Smooth muscle cell (in vitro differentiated cells): ENCODE measurements around the gene PDIA5. TPM values are rescaled to one million over a fixed set of nuclear protein-coding genes. Genes with fewer than 3 reads are reported as not detected.

ENCODE experiments used
- DNase-seq: peaks from one replicate; lab custom pipeline; 2025; ENCODE audit not compliant: unreplicated experiment; lab: John Stamatoyannopoulos, UW
- H2AFZ ChIP-seq: fragments of 200-600 bp; sonication (generic); 2 replicates; pipeline ENCODE4 v1.6.0; 2016; ENCODE audit warnings: antibody characterized with exemption, low read depth, mild to moderate bottlenecking
- H3F3A ChIP-seq: fragments of 200-600 bp; sonication (generic); 2 replicates; pipeline ENCODE4 v1.6.0; 2017; ENCODE audit warnings: antibody characterized with exemption, low read depth
- H3K27ac ChIP-seq: fragments of 200-600 bp; sonication (generic); 2 replicates; pipeline ENCODE4 v1.5.1; 2016; ENCODE audit warnings: low read depth, mild to moderate bottlenecking
- H3K27me3 ChIP-seq: fragments of 200-600 bp; sonication (generic); 2 replicates; pipeline ENCODE4 v1.6.1; 2016; ENCODE audit warnings: low read depth, mild to moderate bottlenecking
- H3K36me3 ChIP-seq: fragments of 200-600 bp; sonication (generic); 2 replicates; pipeline ENCODE4 v1.5.1; 2016; ENCODE audit warnings: low read depth
- H3K4me1 ChIP-seq: fragments of 200-600 bp; sonication (generic); 2 replicates; pipeline ENCODE4 v1.5.1; 2016; ENCODE audit warnings: low read depth
- H3K4me2 ChIP-seq: fragments of 200-600 bp; sonication (generic); 2 replicates; pipeline ENCODE4 v1.6.0; 2016; ENCODE audit warnings: mild to moderate bottlenecking
- H3K4me3 ChIP-seq: fragments of 200-600 bp; sonication (generic); 2 replicates; pipeline ENCODE4 v1.5.1; 2016; ENCODE audit warnings: mild to moderate bottlenecking
- H3K79me2 ChIP-seq: fragments of 200-600 bp; sonication (generic); 2 replicates; pipeline ENCODE4 v1.6.0; 2016; ENCODE audit warnings: low read depth, mild to moderate bottlenecking
- H3K9ac ChIP-seq: fragments of 200-600 bp; sonication (generic); 2 replicates; pipeline ENCODE4 v1.6.0; 2016; ENCODE audit warnings: low read depth
- H3K9me3 ChIP-seq: fragments of 200-600 bp; sonication (generic); replicated peaks from 2 replicates; pipeline ENCODE4 v1.5.1; 2016; ENCODE audit warnings: low read depth
- H4K20me1 ChIP-seq: fragments of 200-600 bp; sonication (generic); 2 replicates; pipeline ENCODE4 v1.6.0; 2016; ENCODE audit warnings: low read depth
- WGBS: methylation state at CpG from one replicate; pipeline ENCODE4 v1.1.7; 2016; ENCODE audit warnings: low lambda C conversion rate; 5-methylcytosine and 5-hydroxymethylcytosine counted together
- polyA plus RNA-seq: library from polyadenylated mRNA; unstranded; fragments of >200 nt; fragmentation: Nextera tagmentation; extraction: Ambion mirVana; gene quantifications from 2 replicates; pipeline ENCODE4 v1.2.1, GENCODE V29; 2016
- total RNA-seq: library from RNA; depleted of rRNA; stranded (reverse); fragments of >200 nt; gene quantifications from 2 replicates; pipeline ENCODE4 v1.2.3, GENCODE V29; 2014
- TF ChIP-seq, protein P1 (sequence below): fragments of 200-600 bp; sonication (generic); IDR thresholded peaks from 2 replicates; pipeline ENCODE4 v1.5.1; 2017; ENCODE audit warnings: borderline replicate concordance, mild to moderate bottlenecking, antibody characterized with exemption; ENCODE audit not compliant: insufficient read depth, poor library complexity, severe bottlenecking

PDIA5 gene
- total and polyA plus RNA-seq, 2 experiments from 2014 or later = 65.4 to 102 TPM

GRCh38 chr3:123116116-123116515 lies 49.3 kb downstream of the PDIA5 start:
- Histone ChIP-seq H3K36me3 (peaks cover 7% of the 10 kb centered on the region), H4K20me1 (peaks cover 54% of the 10 kb centered on the region), H3K4me2 (no peak overlapping the region), H2AFZ (no peak overlapping the region), H3K27ac (no peak overlapping the region), H3K9ac (no peak overlapping the region), H3K27me3 (no peaks in the 10 kb centered on the region), H3K4me3 (no peak overlapping the region), H3K9me3 (no peaks in the 10 kb centered on the region), H3K79me2 (no peaks in the 10 kb centered on the region), H3K4me1 (no peaks in the 10 kb centered on the region), H3F3A (no peaks in the 10 kb centered on the region)
- 98% methylated on average over 10 of the region's 10 CpGs for WGBS
- TF ChIP-seq, protein P1, sequence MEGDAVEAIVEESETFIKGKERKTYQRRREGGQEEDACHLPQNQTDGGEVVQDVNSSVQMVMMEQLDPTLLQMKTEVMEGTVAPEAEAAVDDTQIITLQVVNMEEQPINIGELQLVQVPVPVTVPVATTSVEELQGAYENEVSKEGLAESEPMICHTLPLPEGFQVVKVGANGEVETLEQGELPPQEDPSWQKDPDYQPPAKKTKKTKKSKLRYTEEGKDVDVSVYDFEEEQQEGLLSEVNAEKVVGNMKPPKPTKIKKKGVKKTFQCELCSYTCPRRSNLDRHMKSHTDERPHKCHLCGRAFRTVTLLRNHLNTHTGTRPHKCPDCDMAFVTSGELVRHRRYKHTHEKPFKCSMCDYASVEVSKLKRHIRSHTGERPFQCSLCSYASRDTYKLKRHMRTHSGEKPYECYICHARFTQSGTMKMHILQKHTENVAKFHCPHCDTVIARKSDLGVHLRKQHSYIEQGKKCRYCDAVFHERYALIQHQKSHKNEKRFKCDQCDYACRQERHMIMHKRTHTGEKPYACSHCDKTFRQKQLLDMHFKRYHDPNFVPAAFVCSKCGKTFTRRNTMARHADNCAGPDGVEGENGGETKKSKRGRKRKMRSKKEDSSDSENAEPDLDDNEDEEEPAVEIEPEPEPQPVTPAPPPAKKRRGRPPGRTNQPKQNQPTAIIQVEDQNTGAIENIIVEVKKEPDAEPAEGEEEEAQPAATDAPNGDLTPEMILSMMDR = no peak
- DNase-seq = no peak

GRCh38 chr3:123119388-123119787 lies 52.6 kb downstream of the PDIA5 start:
- no peaks in the 10 kb centered on the region for H3K79me2 ChIP-seq
- no peak overlapping the region for H2AFZ ChIP-seq
- H4K20me1 ChIP-seq = peaks cover 65% of the 10 kb centered on the region
- H3K9ac ChIP-seq = no peak overlapping the region
- 95% methylated on average over 4 of the region's 4 CpGs for WGBS
- TF ChIP-seq, protein P1 = no peak
- no peak overlapping the region for H3K27ac ChIP-seq
- H3F3A ChIP-seq = peaks cover 8% of the 10 kb centered on the region
- no peaks in the 10 kb centered on the region for H3K27me3 ChIP-seq
- H3K4me1 ChIP-seq = no peaks in the 10 kb centered on the region
- no peaks in the 10 kb centered on the region for H3K9me3 ChIP-seq
- no peak overlapping the region for H3K4me2 ChIP-seq
- H3K36me3 ChIP-seq = peaks cover 7% of the 10 kb centered on the region
- no peak for DNase-seq
- no peak overlapping the region for H3K4me3 ChIP-seq

DNA sequence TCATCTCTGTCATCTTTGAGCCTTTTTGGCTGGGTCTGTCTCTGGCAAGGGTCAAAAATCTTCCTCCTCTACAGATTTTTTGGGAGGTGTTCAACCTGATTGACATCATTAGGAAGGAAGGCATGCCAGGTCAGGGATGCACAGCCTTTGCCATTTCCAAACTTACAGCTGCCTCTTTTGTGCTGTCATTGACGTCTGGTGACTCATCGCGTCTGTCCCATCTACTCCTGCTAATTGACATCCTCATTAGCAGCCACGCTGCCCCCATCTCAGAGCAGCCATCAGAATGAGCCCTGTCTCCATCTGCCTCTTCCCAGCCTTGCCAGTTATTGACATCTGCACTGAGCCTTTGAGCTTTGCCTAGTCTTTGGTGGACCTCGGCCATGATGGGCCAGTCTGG lies 53.0 kb downstream of the PDIA5 start:
- peaks cover 7% of the 10 kb centered on the region for H3K36me3 ChIP-seq
- H4K20me1 ChIP-seq = peaks cover 65% of the 10 kb centered on the region
- no peak overlapping the region for H3K9ac ChIP-seq
- no peaks in the 10 kb centered on the region for H3K4me1 ChIP-seq
- H3K79me2 ChIP-seq = no peaks in the 10 kb centered on the region
- TF ChIP-seq, protein P1 = no peak
- no peaks in the 10 kb centered on the region for H3K9me3 ChIP-seq
- H3K27me3 ChIP-seq = no peaks in the 10 kb centered on the region
- H2AFZ ChIP-seq = no peak overlapping the region
- no peak overlapping the region for H3K27ac ChIP-seq
- WGBS = 73% methylated on average over 5 of the region's 5 CpGs
- DNase-seq = no peak
- peaks cover 8% of the 10 kb centered on the region for H3F3A ChIP-seq
- no peak overlapping the region for H3K4me3 ChIP-seq
- H3K4me2 ChIP-seq = no peak overlapping the region

- H3K9me3 ChIP-seq = no peaks in the 10 kb centered on the region
- peaks cover 7% of the 10 kb centered on the region for H3K36me3 ChIP-seq
- H3K4me2 ChIP-seq = no peak overlapping the region
- H3F3A ChIP-seq = peaks cover 8% of the 10 kb centered on the region
- WGBS = 87% methylated on average over 4 of the region's 4 CpGs
- H3K27me3 ChIP-seq = no peaks in the 10 kb centered on the region
- H3K4me3 ChIP-seq = no peak overlapping the region
- peaks cover 62% of the 10 kb centered on the region for H4K20me1 ChIP-seq
- no peak for DNase-seq
- H3K4me1 ChIP-seq = peaks cover under 1% of the 10 kb centered on the region
- H3K27ac ChIP-seq = no peak overlapping the region
- no peak overlapping the region for H3K9ac ChIP-seq
- H3K79me2 ChIP-seq = no peaks in the 10 kb centered on the region
- TF ChIP-seq, protein P1 = no peak
- no peak overlapping the region for H2AFZ ChIP-seq
Measured at GRCh38 chr3:123120573-123120972, 53.7 kb downstream of the PDIA5 start.
